ENCODE data around the gene MAPK14. TPM values are rescaled to one million over a fixed set of nuclear protein-coding genes. Genes with fewer than 3 reads are reported as not detected.

MAPK14 gene
- total and polyA plus RNA-seq, 7 donors, result 11.8 to 42.0 (median 31.0) TPM

- Histone ChIP-seq H3K9me3 (no peaks in the 10 kb centered on the region), H3K27ac (no peak overlapping the region), H3K4me1 (peaks cover 3% of the 10 kb centered on the region), H3K27me3 (ENCODE audit: insufficient read depth in 3 of 3, low read length in 2 of 3) (peaks cover 0 to 22% (median 4%) of the 10 kb centered on the region in 3 donors), H3K36me3 (ENCODE audit: insufficient read depth in 1 of 2, low read depth in 1 of 2) (no peaks in the 10 kb centered on the region), H3K4me3 (no peak overlapping the region)
- intact Hi-C loops (cut with DNase I), result no loop called here
- ATAC-seq (no peak), DNase-seq (no peak)
- 81 to 91% (median 81%) methylated on average over 4 of the region's 4 CpGs for WGBS, 3 donors
- no peak for TF ChIP-seq CTCF (IDR thresholded peaks at IDR 0.05)
Measured at GRCh38 chr6:36133912-36134311, 106.3 kb downstream of the MAPK14 start.

- TF ChIP-seq CTCF (IDR thresholded peaks at IDR 0.05), result no peak
- 48 to 49% (median 48%) methylated on average over 13 of the region's 13 CpGs for WGBS, 3 donors
- intact Hi-C loops (cut with DNase I), result no loop called here
- Histone ChIP-seq H3K4me3 (no peak overlapping the region), H3K9me3 (no peaks in the 10 kb centered on the region), H3K27me3 (ENCODE audit: insufficient read depth in 3 of 3, low read length in 2 of 3) (peaks cover 0 to 11% (median 4%) of the 10 kb centered on the region in 3 donors), H3K4me1 (peaks cover 9% of the 10 kb centered on the region), H3K36me3 (ENCODE audit: insufficient read depth in 1 of 2, low read depth in 1 of 2) (no peaks in the 10 kb centered on the region), H3K27ac (no peak overlapping the region)
- no peak for DNase-seq
- peak in 3 of 4 donors; percentile 46 to 62 (median 62) for ATAC-seq
Measured at GRCh38 chr6:36135053-36135731, 107.6 kb downstream of the MAPK14 start.

GRCh38 chr6:36136034-36136433 is 108.4 kb downstream of the MAPK14 start:
- H3K4me3 ChIP-seq, result no peak overlapping the region
- H3K27ac ChIP-seq, result no peak overlapping the region
- peaks cover 14% of the 10 kb centered on the region for H3K4me1 ChIP-seq
- intact Hi-C loops (cut with DNase I), result no loop called here
- no peak for TF ChIP-seq CTCF (IDR thresholded peaks at IDR 0.05)
- H3K27me3 ChIP-seq (ENCODE audit: insufficient read depth in 3 of 3, low read length in 2 of 3), result peaks cover 0 to 4% (median 0%) of the 10 kb centered on the region in 3 donors
- WGBS, 3 donors, result 59 to 74% (median 65%) methylated on average over 2 of the region's 2 CpGs
- DNase-seq (no peak), ATAC-seq (no peak)
- no peaks in the 10 kb centered on the region for H3K36me3 ChIP-seq (ENCODE audit: insufficient read depth in 1 of 2, low read depth in 1 of 2)
- H3K9me3 ChIP-seq, result no peaks in the 10 kb centered on the region

- no peaks in the 10 kb centered on the region for H3K27me3 ChIP-seq (ENCODE audit: insufficient read depth in 3 of 3, low read length in 2 of 3)
- DNase-seq (no peak), ATAC-seq (no peak)
- no peak overlapping the region for H3K4me3 ChIP-seq
- no peaks in the 10 kb centered on the region for H3K9me3 ChIP-seq
- TF ChIP-seq CTCF (IDR thresholded peaks at IDR 0.05), result no peak
- intact Hi-C loops (cut with DNase I), result no loop called here
- H3K4me1 ChIP-seq, result peaks cover 14% of the 10 kb centered on the region
- H3K36me3 ChIP-seq (ENCODE audit: insufficient read depth in 1 of 2, low read depth in 1 of 2), result no peaks in the 10 kb centered on the region
- H3K27ac ChIP-seq, result no peak overlapping the region
- 90 to 96% (median 93%) methylated on average over 12 of the region's 12 CpGs for WGBS, 3 donors
Measured at GRCh38 chr6:36136551-36136950, 108.9 kb downstream of the MAPK14 start.

- no peak for ATAC-seq
- Histone ChIP-seq H3K36me3 (ENCODE audit: insufficient read depth in 1 of 2, low read depth in 1 of 2) (no peaks in the 10 kb centered on the region), H3K4me3 (no peak overlapping the region), H3K4me1 (peaks cover 14% of the 10 kb centered on the region), H3K27me3 (ENCODE audit: insufficient read depth in 3 of 3, low read length in 2 of 3) (no peaks in the 10 kb centered on the region), H3K27ac (no peak overlapping the region), H3K9me3 (no peaks in the 10 kb centered on the region)
- no peak for TF ChIP-seq CTCF (IDR thresholded peaks at IDR 0.05)
- WGBS, 3 donors, result 89 to 92% (median 92%) methylated on average over 15 of the region's 15 CpGs
- intact Hi-C loops (cut with DNase I), result no loop called here
- no peak for DNase-seq
Measured at GRCh38 chr6:36138667-36139066, 111.1 kb downstream of the MAPK14 start.

Measured in psoas muscle (tissue), 8 donors.